Stimulated activated CD8-positive, alpha-beta memory T cell treated with anti-CD3 and anti-CD28 coated beads, Interleukin-4, amount 100 ng/mL, for 48 hours (primary cell): ENCODE measurements around the gene CRYBG1.

Experiments
- DNase-seq: peaks from one replicate; pipeline ENCODE4 v3.0.0-alpha.2; 2020

CRYBG1 gene

GRCh38 chr6:106609699-106610098, 249.2 kb downstream of the CRYBG1 start:
- DNase-seq = peak; percentile 31

GRCh38 chr6:106611030-106611429, 250.5 kb downstream of the CRYBG1 start:
- no peak for DNase-seq

GRCh38 chr6:106612671-106613416, 252.3 kb downstream of the CRYBG1 start:
- no peak for DNase-seq

DNA sequence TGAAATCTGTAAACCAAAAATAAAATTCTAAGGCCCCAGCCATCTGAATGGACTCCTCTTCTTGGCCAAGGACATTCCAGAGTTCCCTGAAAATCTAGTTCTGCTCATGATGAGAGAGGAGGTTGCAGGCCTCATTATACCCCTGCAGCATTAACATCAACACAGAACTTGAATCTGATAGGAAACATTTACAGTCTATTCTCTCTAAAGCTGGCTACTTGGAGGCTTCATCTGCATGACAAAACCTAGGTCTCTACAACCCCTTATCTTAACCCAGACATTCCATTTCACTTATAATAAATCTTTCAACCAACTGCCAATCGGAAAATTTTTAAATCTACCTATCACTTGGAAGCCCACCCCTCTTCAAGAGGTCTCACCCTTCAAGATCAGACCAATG, 253.1 kb downstream of the CRYBG1 start:
- no peak for DNase-seq

GRCh38 chr6:106614166-106614565, 253.6 kb downstream of the CRYBG1 start:
- no peak for DNase-seq

- no peak for DNase-seq
These were observed 254.2 kb downstream of the CRYBG1 start for GRCh38 chr6:106614592-106615257.

DNA sequence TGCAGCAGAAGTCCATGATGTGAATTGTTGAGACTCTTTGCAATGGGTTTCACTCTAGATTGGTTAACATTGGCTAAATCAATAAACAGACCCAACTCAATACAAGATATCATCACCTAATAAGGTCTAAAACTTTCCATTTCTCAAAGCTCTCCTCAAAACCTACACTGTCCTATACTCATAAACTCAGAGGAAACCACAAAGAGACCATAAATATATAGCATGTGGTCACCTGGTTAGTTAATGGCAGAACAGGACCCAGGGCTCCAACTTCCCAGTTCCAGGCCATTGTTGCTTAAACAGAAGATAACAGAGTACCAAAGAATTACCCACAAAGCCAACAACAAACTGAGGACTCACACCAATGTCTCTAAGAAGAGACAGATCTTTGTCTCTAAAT, 256.8 kb downstream of the CRYBG1 start:
- no peak for DNase-seq

GRCh38 chr6:106617857-106618256, 257.3 kb downstream of the CRYBG1 start:
- no peak for DNase-seq

GRCh38 chr6:106618324-106618723, 257.8 kb downstream of the CRYBG1 start:
- no peak for DNase-seq

DNA sequence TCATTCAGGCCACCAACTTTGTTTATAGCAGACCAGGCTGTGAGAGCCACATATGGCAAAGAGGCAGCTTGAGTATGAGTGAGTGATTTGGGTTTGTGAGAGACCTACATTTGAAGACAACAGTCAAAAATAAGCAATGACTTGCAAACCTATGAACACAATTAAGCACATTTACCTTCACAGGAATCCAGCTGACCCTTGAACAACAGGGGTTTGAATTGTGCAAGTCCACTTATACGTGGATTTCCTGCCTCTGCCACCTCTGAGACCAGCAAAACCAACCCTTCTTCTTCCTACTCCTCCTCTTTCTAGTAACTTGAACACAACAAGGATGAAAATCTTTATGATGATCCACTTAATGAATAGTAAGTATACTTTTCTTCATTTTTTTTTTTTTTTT, 258.7 kb downstream of the CRYBG1 start:
- DNase-seq = no peak

DNA sequence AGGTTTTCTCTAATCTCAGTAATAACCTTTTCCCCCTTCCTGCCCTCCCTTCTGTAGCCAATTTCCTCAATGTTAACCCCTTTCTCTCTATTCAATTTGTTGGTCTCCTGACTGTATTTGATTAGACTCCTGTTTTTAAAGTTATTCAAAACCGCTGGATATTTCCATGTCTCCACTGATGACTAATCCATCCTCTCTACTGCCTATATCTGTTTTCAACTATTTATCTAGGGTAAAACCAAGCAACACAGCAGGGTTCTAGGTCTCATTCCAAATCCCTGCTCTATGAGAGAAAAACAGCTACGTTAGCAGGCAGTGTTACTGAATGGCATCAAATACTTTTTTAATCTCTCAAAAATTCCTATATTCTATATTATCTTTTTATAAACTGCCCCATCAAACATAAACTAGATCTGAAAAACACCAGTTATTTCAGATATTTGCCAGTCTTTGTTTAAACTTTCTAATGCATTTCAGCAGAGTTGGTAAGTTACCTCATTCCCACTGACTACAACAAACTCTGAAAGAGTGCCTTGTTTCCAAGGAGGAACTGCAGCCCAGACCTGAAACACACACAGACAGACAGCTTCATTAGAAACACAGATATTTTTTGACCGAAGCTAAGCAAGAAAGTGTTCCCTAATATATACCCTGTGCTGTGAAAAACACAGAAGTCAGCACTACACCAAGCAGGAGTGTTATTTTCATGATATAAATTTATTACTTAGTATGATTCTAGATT, 260.6 kb downstream of the CRYBG1 start:
- DNase-seq = no peak
